CD4-positive, alpha-beta T cell treated with Interleukin-12 subunit alpha and Interleukin-12 subunit beta, for 1 hour (primary cell): ENCODE results near the gene PRKCE.

Experiments
- DNase-seq: peaks from one replicate; pipeline ENCODE4 v3.0.0-alpha.2; 2020

Gene PRKCE

DNA sequence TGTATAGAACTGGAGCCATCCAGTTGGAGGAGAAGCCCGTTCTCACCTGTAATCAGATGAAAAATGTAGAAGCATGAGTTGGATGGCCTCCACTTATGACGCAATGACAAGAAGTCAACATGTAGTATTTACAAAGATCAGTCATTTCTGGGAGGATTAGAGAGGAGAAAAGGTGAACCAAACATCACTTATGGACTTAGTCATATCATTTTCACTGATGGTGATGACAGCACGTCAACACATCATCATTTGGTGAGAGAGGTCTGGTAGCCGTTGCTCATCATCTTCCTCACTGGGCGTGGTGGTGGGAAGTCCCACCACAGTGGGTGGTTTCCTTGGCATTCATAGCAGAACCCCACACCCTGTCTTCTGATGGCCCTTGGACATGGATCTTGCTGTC, 381.5 kb downstream of the PRKCE start:
- DNase-seq = no peak

DNA sequence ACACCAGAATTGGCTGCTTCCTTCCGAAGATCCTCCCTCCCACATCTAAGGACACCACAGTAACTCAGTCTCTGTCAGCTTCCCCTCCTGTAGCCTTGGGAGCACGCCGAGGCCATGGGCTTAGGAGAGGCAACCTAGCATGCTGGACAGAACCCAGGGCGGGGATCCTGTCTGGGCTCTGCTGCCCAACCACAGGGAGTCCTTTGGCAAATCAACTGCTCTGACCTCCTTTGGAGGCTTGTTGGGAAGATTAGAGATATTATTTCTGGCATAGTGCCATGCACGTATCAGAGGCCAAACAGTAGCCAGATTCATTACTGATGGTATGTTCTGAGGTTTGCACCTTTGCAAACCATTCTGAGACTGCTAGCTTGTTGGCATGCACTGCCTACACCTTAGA, 383.1 kb downstream of the PRKCE start:
- no peak for DNase-seq

DNA sequence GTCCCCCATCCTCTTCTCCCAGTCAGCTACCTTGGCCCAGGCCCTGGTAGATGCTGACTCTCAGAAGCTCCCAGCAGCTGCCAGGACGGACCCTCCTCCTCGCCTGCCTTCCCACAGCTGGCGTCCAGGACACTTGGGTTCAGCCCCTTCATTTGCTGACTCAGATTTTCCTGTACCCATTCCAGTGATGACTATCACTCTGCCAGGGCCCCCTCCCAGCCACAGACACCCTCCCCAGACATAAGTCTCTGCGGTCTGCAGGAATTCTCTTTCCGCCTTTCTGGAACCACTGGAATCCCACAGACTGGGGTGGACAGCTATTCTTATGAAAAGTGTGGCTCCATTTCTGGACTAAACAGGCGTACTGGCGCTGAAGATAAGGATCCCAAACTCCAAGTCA, 385.5 kb downstream of the PRKCE start:
- no peak for DNase-seq

DNA sequence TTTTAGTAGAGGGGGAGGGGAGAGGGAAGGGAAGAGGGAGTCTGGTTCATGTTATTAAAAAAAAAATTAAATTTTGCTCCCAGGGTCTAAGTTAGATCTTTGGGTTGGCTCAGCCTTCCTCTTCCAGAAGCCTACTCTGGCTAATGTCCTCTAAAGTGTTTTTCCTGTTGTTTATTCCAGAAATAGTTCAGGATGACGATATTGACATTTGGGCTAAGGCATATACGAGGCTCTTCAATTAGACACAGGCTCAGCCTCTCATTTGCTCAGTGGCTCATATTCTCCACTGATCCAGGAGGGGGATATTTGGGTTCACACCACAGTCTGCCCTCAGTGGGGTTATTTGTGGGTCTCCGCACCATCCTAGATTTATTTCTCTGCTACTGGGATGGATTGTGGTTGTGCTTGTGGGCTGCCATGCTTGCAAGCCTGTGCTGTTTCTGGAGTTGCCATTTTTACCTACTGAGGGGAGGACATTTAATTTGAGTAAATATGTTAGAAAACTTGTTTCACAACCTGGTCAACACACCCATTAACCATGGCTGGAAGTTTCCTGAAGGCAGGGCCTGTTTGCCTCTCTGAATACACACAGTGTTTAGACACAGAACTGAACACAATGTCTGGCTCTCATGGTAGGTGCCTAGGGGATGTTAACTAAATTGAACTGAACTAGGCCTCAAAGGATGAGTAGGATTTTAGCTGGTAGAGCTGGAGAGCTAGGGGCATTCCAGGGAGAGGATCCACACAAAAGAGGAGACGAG, 388.2 kb downstream of the PRKCE start:
- DNase-seq = no peak

DNA sequence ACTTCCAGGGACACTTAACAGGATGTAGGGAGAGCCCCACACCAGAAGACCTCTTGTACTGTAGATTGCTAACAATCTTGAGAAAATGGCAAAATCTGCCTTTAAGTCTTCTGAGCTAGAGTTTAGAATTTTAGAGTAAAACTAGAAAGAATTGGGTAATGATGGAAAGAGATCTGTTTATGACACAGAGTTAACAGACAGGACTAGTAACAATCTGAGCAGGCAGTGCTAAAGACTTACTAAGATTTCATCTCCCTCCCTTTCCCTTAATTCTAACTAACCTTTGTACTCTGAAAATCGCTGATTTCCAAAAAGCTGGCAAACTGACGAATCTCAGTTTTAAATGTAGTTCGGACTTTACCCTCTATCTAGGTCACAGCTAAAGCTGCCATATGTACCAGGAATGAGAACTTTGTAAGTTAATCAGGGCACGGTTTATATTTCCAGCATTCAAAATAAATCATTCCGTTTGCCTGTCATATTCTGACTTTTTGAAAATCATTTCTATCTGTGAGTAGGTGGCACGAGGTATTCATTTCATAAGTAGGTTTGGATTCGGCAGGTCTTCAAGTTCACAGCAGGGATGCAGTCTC, 389.2 kb downstream of the PRKCE start:
- DNase-seq = no peak

DNA sequence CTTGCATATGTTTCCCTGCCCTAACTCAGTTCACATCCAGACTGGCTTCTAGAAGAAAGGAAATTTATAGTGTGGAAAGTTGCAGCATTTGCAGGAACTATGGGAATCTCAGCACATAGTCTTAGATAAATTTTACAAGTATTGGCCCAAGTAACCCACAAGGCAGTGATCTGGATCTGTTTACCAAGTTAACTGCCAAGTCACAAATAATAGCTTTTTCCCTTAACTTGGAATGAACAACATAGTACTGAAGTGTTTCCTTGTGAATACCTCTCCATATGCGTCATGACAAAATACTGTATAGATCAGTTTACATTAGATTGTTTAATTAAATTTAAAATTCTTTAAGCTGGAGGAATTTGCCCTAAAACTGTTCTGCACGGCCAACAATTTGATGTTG, 390.0 kb downstream of the PRKCE start:
- DNase-seq = no peak

DNA sequence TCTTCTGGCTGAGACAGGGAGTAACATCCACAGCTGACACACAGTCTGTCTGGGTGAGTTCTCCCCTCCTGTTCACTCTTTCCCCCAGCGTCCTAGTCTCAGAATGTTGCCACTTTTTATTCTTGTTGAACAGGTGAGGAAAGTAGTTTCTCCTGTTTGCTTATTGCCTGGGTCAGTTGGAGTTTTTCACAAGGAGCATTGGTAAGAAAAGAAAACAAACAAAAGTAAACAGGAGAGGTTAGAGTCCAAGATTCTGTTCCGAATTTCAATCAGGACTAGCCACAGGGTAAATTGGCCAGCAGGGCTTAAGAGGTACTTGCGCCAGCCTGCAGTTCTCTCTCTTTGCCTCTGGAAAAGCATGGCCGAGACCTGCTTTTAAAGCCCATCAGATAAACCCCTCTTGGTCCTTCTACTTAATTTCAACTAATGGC, 390.7 kb downstream of the PRKCE start:
- no peak for DNase-seq

DNA sequence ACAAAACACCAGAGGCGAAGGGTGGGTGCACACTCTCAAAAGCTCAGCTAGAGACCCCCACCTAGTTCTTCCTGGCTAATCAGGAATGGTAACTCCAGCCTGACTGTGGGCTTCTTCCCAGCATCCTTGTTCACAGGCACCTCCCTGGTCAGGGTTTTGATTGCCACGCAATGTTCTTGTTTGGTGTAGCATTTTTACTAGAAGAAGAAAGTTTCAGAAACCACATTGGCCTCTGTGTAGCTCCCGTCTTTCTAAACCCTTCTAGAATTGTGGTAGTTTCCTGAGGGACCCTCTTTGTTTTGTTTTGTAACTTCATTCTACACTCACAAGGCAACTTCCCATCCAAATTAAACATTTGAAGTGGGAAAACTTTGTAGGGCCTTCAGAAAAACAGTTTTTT, 391.2 kb downstream of the PRKCE start:
- DNase-seq = no peak

DNA sequence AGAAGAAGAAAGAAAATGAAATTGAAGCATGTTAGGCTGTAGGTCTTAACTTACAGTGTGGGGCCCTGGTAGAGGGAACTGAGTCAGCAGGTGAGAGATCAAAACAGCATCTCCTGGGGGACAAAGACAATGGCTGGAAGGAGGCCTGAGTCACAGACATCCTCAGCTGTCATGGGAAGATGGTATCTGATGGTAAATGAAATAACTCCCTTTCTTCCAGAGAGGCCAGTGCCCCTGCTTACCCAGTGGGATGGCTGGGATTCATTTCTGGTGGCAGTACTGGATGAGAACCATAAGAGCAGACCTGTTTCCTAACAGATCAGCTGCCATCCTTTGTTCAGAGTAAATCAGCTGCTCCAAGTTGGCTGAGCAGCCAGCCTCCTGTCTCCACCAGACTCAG, 394.4 kb downstream of the PRKCE start:
- no peak for DNase-seq

DNA sequence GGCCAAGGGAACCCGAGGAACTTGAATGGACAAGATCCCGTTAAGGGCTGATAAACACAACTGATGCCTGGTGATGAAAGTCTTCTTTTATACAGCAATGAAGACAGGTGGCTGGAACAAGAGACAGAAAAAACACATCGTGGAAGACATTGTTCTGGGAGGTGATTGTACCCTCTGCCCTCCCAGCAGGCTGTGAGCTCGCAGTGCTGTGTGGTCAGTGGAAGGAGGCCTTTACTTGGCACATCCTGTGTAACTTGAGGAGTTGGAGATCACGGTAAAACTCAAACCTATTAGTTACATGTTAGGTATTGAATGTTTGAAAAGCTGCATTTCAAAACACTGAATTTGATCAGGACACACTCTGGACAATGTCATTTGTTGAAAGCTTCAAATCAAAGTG, 395.8 kb downstream of the PRKCE start:
- DNase-seq = no peak

DNA sequence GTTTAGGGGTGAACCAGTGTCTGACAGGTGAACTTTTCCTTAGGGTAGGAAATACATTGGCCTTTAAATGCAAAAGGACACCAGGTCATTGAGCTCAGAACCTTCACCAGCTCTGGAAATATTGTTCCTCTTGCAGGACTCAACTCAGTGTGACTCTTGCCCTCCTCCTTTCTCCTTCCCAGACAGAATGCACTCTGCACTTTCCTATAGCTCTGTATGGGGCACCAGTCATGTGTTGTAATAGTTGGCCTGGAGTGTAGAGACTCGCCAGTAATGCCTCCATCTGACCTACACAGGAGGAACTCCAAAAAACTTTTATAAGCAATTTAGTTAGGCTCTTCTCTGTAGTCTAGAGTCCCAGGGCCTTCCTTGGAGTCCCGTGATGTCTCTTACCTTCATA, 397.2 kb downstream of the PRKCE start:
- no peak for DNase-seq

DNA sequence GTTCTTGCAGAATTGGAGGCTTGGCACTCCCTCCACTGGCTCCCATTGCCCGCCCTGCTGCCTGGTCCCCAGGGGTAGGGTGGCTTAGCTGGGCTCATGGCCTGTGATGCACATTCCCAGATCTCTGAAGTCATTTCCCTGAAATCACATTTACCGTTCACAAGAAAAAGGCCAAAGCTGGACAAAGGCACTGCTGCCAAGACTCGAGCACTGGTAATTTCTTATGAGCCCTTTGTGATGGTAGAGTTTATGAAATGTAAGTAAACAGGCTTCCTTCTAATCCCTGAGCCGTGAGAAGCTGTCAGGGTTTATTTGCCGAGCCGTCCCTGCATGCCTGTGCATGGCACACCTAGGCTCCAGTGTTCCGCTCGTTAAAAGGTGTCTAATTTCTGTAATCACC, 398.6 kb downstream of the PRKCE start:
- DNase-seq = no peak

DNA sequence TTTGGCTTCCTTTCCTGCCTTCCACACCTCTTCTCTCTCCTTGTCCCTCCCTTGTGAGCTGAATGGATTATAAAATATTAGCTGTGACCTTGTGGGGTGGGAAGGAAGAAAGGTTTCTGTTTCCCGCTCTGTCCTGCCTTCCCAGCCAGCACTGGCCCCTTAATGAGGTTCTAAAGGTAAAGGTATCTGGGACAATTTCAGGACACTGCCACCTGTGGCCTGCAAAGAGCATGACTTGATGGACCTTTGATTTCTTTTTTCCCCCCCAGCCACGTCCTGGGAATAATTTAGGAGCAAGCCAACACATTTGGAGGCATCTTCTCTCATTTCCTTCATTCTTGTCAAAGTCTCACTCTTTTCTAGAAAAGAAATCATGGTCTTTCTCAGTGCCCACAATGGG, 399.0 kb downstream of the PRKCE start:
- DNase-seq = no peak

DNA sequence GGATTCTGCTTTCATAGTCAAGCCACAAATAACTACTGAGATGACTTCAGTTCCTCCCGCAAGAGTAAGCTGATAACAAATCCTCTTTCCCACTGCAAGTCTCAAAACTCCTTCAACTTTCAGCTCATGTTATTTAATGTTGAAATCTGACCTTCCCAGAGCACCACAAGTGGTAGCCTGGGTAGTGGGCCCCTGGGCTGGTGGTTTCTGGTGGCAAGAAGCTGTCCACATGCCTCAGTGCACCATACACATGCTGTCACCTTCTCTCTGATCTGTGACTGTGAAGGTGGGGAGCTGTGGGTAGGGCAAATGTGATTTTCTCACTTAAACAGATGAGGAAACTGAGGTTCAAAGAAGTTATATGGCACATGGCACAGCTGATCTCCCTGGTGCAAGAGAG, 399.6 kb downstream of the PRKCE start:
- DNase-seq = no peak

DNA sequence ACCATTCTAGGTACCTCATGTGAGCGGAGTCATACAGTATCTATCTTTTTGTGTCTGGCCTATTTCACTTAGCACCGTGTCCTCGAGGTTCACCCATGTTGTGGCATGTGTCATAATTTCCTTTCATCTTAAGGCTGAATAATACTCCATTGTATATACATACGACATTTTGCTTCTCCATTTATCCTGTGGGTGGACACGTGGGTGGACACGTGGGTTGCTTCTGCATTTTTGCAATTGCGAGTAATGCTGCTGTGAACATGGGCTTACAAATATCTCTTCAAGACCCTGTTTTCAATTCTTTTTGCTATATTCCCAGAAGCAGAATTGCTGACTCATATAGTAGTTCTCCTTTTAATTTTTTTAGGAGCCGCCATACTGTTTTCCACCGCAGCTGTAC, 402.1 kb downstream of the PRKCE start:
- no peak for DNase-seq

DNA sequence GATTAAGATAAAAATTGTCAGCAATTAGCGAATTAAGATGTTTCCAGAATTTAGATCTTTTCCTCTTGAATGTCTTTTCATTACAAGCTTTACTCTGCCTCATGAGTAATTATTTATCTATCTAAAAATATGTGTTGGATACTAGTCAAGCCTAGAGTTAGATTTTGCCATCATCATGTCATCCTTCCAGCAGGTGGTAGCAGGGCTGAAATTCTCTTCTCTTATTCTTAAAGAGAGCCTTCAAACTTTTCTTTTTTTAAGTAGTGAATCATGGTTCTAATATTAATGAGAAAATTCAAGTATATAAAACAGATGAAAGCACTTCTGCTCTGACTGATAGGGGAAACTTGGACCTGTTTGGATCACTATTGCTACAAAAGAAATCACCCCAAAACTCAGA, 405.1 kb downstream of the PRKCE start:
- DNase-seq = no peak

DNA sequence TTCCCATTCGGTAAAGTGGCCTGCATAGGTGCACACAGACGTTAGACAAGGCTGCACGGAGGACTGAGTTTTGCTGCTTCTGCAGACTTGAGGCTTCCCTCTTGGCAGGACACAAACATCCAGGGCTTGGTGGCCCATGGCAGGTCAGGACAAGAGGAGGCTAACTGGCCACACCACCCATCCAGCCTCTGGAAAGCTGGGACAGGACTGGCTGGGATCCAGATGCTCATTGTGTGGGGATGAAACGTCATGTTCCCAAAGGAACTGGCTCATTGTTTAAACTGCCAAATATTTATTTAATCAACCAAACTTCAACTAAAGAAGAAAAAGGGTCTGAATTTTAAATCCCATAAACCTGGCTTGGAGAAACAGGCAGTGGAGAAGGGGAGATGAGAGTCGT, 406.7 kb downstream of the PRKCE start:
- no peak for DNase-seq

DNA sequence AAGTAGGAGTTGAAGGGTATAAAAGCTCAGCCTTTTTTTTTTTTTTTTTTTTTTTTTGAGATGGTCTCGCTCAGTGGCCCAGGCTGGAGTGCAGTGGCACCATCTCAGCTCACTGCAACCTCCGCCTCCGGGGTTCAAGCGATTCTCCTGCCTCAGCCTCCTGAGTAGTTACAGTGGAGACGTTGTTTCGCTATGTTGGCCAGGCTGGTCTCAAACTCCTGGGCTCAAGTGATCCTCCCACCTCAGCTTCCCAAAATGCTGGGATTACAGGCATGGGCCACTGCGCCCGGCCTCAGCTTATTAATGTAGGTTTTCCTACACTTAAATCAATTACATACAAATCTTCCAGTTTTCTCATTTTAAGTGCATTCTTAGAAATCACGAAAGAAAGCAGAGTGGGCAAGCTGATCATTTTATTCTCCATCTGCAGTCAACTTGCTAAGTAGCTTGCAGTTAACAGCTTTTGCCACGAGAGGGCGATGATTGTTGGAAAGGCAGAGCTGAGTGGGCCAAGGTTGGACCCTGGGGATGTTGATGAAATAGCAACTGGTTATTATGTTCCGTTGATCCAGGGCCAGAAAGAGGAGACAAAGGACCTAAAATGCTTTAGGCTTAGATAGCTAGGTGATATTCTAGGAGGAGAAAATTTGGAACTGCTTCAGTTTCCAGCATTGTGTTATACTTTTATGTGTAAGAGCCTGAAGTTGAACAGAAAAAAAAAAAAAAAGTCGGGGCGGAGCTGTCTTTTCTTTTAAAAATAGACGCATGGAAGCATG, 411.4 kb downstream of the PRKCE start:
- peak; percentile 66 for DNase-seq

DNA sequence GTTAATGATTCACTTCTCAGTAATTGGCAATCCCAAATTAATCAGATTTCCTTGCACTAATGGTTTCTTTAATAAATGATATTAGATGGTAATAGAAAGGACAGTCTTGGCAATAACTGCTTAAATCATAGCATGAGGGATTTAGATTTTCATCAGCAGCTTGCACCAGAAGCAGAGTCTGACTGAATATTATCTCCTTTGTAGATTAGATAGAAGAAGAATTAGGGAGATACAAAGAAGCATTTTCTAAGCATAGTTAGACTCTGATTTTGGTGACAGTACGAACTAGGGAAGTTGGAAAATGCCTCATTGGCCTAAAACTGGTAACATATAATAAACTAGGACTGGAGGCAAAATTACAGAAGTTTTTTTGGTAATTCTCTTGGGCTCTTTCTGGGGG, 412.9 kb downstream of the PRKCE start:
- no peak for DNase-seq

DNA sequence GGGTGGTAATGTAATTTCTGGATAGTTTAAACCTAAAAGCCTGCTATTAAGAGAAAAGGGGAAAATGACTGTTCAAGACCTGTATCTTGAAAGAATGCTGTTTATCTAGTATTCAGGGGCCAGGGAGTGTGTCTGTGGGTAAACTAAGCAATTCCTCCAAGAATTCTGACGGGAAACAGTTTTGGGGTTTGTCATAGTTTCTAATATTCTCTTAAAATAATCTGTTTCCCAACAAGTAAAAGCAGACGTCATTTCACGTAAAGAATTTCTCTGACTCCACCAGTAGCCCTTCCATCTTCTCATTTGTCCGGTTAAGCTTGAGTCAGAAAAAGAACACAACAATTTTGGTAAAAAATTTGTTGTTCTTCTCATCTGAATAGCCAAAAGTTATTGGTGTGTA, 413.7 kb downstream of the PRKCE start:
- DNase-seq = no peak

DNA sequence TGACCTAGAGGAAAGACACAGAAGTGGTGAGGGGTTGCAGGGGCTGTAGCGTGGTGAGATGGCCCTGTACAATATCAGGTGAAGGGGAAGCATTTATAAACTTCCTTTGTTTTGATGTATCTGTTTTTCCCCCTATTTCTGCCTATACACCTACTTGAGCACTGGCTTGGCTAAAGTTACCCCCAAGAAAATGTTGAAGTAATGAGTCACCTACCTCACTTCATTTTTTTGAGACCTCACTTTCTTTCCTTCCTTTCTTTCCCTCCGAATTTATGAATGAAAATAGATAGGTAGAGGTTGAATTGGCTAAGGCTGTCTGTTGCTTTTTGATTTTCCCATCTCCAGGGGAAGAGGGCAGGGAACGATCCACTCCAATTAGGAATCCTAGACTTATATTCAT, 414.6 kb downstream of the PRKCE start:
- no peak for DNase-seq

DNA sequence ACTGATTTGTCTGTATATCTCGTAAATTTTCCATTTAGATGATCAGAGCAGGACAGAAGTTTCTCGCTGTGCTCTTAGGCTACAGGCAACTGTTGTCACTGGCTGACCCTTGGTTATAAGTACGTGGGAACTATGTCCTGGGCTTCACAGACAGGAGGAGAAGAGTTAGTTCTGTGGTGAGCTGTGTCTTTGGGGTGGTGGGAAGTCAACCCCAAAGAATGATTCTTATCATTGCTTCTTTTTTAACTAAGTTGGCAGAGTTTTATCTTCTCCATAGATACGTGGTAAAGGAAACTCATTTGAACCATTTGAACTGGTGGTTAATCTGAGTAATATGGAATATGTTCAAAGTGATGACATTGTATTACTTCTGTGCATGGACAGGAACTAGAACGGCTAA, 415.1 kb downstream of the PRKCE start:
- no peak for DNase-seq

DNA sequence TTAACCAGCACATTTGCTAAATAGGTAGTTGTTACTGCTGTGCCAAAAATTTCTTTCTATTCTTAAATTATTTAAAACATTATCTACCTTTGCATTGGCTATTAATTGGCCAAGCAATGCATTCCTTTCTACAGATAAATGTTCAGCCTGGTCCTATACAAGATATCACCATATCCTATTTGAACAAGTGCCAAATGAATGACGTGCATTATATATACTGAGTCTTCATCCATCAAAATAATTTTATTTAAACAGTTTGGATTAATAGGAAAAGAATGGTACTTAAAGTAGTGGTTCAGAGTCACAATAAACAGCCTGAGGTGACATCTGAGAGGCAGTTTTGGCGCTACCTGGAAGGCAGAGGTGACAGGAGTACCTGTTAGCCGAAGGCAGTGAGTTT, 415.6 kb downstream of the PRKCE start:
- DNase-seq = no peak
